Right atrium auricular region (tissue), 2 donors: ENCODE results near the gene CEP131. TPM values are rescaled to one million over a fixed set of nuclear protein-coding genes. Genes with fewer than 3 reads are reported as not detected.

Experiments used
- DNase-seq: peaks from one replicate; pipeline ENCODE4 v3.0.0-alpha.2; 2019; ENCODE audit warnings: low spot score
- H3K27ac ChIP-seq, 2 donors: fragments of 200-600 bp; sonication (generic); 1 replicate in 1 of 2; 2 replicates in 1 of 2; pipeline ENCODE4 v1.5.1; 2016 to 2019
- H3K27me3 ChIP-seq, 2 donors: fragments of 200-600 bp; sonication (generic); one replicate each; pipeline versions ENCODE4 v1.5.1 to v1.6.0; 2017 to 2019
- H3K36me3 ChIP-seq: fragments of 200-600 bp; sonication (generic); one replicate; pipeline ENCODE4 v1.5.1; 2016
- H3K4me1 ChIP-seq, 2 donors: fragments of 200-600 bp; sonication (generic); one replicate each; pipeline versions ENCODE4 v1.5.1 to v1.6.0; 2017 to 2019
- H3K4me3 ChIP-seq, 2 donors: fragments of 200-600 bp; sonication (generic); 1 replicate in 1 of 2; 2 replicates in 1 of 2; pipeline ENCODE4 v1.5.1; 2017 to 2019; ENCODE audit warnings: mild to moderate bottlenecking in 1 of 2, moderate library complexity in 1 of 2
- H3K9me3 ChIP-seq, 2 donors: fragments of 200-600 bp; sonication (generic); one replicate each; pipeline ENCODE4 v1.5.1; 2019
- CTCF ChIP-seq, 2 donors: fragments of 200-600 bp; sonication (generic); IDR thresholded peaks; one replicate each; pipeline ENCODE4 v1.5.1; 2019; ENCODE audit warnings: antibody characterized with exemption in 2 of 2
- total RNA-seq, 2 donors: library from RNA; depleted of rRNA; stranded (reverse); fragments of >200 nt; gene quantifications; one replicate each; pipeline ENCODE4 v1.1.0, GENCODE V29; 2016

CEP131 gene
- total RNA-seq, 2 donors from 2014 or later: 5.5 to 6.2 TPM

GRCh38 chr17:81191116-81191515 is 31.6 kb downstream of the CEP131 start:
- Histone ChIP-seq H3K27ac (no peak overlapping the region), H3K9me3 (no peaks in the 10 kb centered on the region), H3K27me3 (no peaks in the 10 kb centered on the region), H3K4me1 (no peaks in the 10 kb centered on the region), H3K36me3 (no peaks in the 10 kb centered on the region), H3K4me3 (no peak overlapping the region)
- no peak for DNase-seq
- TF ChIP-seq CTCF (IDR thresholded peaks at IDR 0.05): no peak

GRCh38 chr17:81190591-81190990 is 32.2 kb downstream of the CEP131 start:
- Histone ChIP-seq H3K27ac (no peak overlapping the region), H3K36me3 (no peaks in the 10 kb centered on the region), H3K27me3 (no peaks in the 10 kb centered on the region), H3K9me3 (no peaks in the 10 kb centered on the region), H3K4me1 (no peaks in the 10 kb centered on the region), H3K4me3 (no peak overlapping the region)
- no peak for TF ChIP-seq CTCF (IDR thresholded peaks at IDR 0.05)
- DNase-seq: no peak

GRCh38 chr17:81189670-81190530 is 32.9 kb downstream of the CEP131 start:
- TF ChIP-seq CTCF (IDR thresholded peaks at IDR 0.05): peak in 1 of 2 donors; percentile 26
- no peaks in the 10 kb centered on the region for H3K4me1 ChIP-seq
- no peaks in the 10 kb centered on the region for H3K36me3 ChIP-seq
- H3K27me3 ChIP-seq: no peaks in the 10 kb centered on the region
- H3K4me3 ChIP-seq: no peak overlapping the region
- H3K27ac ChIP-seq: no peak overlapping the region
- no peak for DNase-seq
- no peaks in the 10 kb centered on the region for H3K9me3 ChIP-seq

- no peaks in the 10 kb centered on the region for H3K9me3 ChIP-seq
- H3K27ac ChIP-seq: no peak overlapping the region
- no peaks in the 10 kb centered on the region for H3K4me1 ChIP-seq
- DNase-seq: no peak
- no peaks in the 10 kb centered on the region for H3K36me3 ChIP-seq
- no peak overlapping the region for H3K4me3 ChIP-seq
- TF ChIP-seq CTCF (IDR thresholded peaks at IDR 0.05): no peak
- no peaks in the 10 kb centered on the region for H3K27me3 ChIP-seq
Observed at GRCh38 chr17:81189016-81189415, 33.7 kb downstream of the CEP131 start.

GRCh38 chr17:81188491-81188840 is 34.3 kb downstream of the CEP131 start:
- no peak for DNase-seq
- TF ChIP-seq CTCF (IDR thresholded peaks at IDR 0.05): no peak
- no peaks in the 10 kb centered on the region for H3K9me3 ChIP-seq
- no peaks in the 10 kb centered on the region for H3K27me3 ChIP-seq
- H3K27ac ChIP-seq: no peak overlapping the region
- no peak overlapping the region for H3K4me3 ChIP-seq
- no peaks in the 10 kb centered on the region for H3K4me1 ChIP-seq
- H3K36me3 ChIP-seq: no peaks in the 10 kb centered on the region
